Right lobe of liver (tissue), 6 donors: ENCODE measurements around the gene ANP32D. TPM values are rescaled to one million over a fixed set of nuclear protein-coding genes. Genes with fewer than 3 reads are reported as not detected.
"Not testable (repeated sequence)": the region's sequence is repeated elsewhere in the genome, so short reads cannot be mapped to it uniquely, and the experiment has no call there.

ENCODE experiments used
- ATAC-seq, 4 donors: fragments of 200-7000 bp; cut with Tn5 transposase; one replicate each; pipeline ENCODE4 v1.9.1; 2020; ENCODE audit warnings: mild to moderate bottlenecking in 4 of 4, moderate library complexity in 4 of 4
- DNase-seq, 3 donors: peaks; one replicate each; pipeline ENCODE4 v3.0.0-alpha.2; 2020
- H3K27ac ChIP-seq, 3 donors: fragments of 200-600 bp; one replicate each; pipeline ENCODE4 v1.8.0; 2022
- H3K27me3 ChIP-seq, 2 donors: fragments of 200-600 bp; one replicate each; pipeline ENCODE4 v1.8.0; 2022
- H3K36me3 ChIP-seq, 4 donors: fragments of 200-600 bp; sonication (generic) in 1 of 4; one replicate each; pipeline versions ENCODE4 v1.5.1 to v1.8.0; 2017 to 2022; ENCODE audit warnings: control low read depth in 1 of 4
- H3K4me1 ChIP-seq, 4 donors: fragments of 200-600 bp; sonication (generic) in 1 of 4; one replicate each; pipeline versions ENCODE4 v1.5.1 to v1.8.0; 2017 to 2022; ENCODE audit warnings: control low read depth in 1 of 4
- H3K4me3 ChIP-seq, 3 donors: fragments of 200-600 bp; one replicate each; pipeline ENCODE4 v1.8.0; 2022
- H3K9me3 ChIP-seq, 4 donors: fragments of 200-600 bp; sonication (generic) in 1 of 4; one replicate each; pipeline versions ENCODE4 v1.5.1 to v1.8.0; 2017 to 2022; ENCODE audit warnings: control low read depth in 1 of 4
- CTCF ChIP-seq, 4 donors: fragments of 200-600 bp in 3 of 4; fragments of 450-650 bp in 1 of 4; IDR thresholded peaks; one replicate each; pipeline versions ENCODE4 v1.5.1 to v1.8.0; 2016 to 2022; ENCODE audit warnings: antibody characterized with exemption in 4 of 4, mild to moderate bottlenecking in 2 of 4
- POLR2A ChIP-seq: fragments of 450-650 bp; IDR thresholded peaks from one replicate; pipeline ENCODE4 v1.6.1; 2017; ENCODE audit warnings: antibody characterized with exemption, mild to moderate bottlenecking
- WGBS: methylation state at CpG from one replicate; pipeline ENCODE4 v1.1.6; 2018; ENCODE audit warnings: low coverage, low lambda C conversion rate; ENCODE audit not compliant: insufficient coverage; ENCODE audit errors: missing lambda C conversion rate; 5-methylcytosine and 5-hydroxymethylcytosine counted together
- intact Hi-C, 2 donors: fragments of 100-400 bp; cut with DNase I; formaldehyde crosslinking; loops; one replicate each; pipeline versions ENCODE4 v1.11.2 to v1.14.1; 2022
- total RNA-seq, 6 experiments: library from RNA; depleted of rRNA in 2 of 6; stranded (reverse); fragments of >200 nt in 2 of 6; fragmentation: NEBNext Ultra II Directional in 3 of 6; extraction: Animal tissue kit (Norgen Biotek cat#: 25700) in 3 of 6; gene quantifications; one replicate each; pipeline versions ENCODE4 v1.1.0 to v1.2.4, GENCODE V29; 2016 to 2023
- donor health status: DM: no; HTN: yes; CAD: no.
- donor health status: DM: no; HTN: no; CAD: no.
- donor health status: DM: no; HTN: no; CAD: no.
- donor health status: DM: no; HTN: yes; CAD: no.
- donor health status: DM: no; HTN: yes; CAD: no.

The ANP32D gene
- total RNA-seq, 6 experiments from 2014 or later = not detected

GRCh38 chr12:48486679-48487078 is 14.3 kb downstream of the ANP32D start:
- H3K36me3 ChIP-seq = no peaks in the 10 kb centered on the region
- H3K9me3 ChIP-seq = no peaks in the 10 kb centered on the region
- no peaks in the 10 kb centered on the region for H3K27me3 ChIP-seq
- no peak for ATAC-seq
- TF ChIP-seq CTCF (IDR thresholded peaks at IDR 0.05) = no peak
- H3K27ac ChIP-seq = no peak overlapping the region
- no peak overlapping the region for H3K4me3 ChIP-seq
- H3K4me1 ChIP-seq = no peaks in the 10 kb centered on the region
- 58% methylated on average over 4 of the region's 5 CpGs for WGBS
- intact Hi-C loops = no loop called here
- DNase-seq = no peak

- DNase-seq (no peak), ATAC-seq (no peak)
- WGBS = 65% methylated on average over 2 of the region's 2 CpGs
- Histone ChIP-seq H3K4me3 (no peak overlapping the region), H3K27ac (no peak overlapping the region), H3K27me3 (no peaks in the 10 kb centered on the region), H3K9me3 (no peaks in the 10 kb centered on the region), H3K4me1 (no peaks in the 10 kb centered on the region), H3K36me3 (no peaks in the 10 kb centered on the region)
- intact Hi-C loops = no loop called here
- TF ChIP-seq CTCF (IDR thresholded peaks at IDR 0.05) (no peak), POLR2A (no peak)
These were observed 16.7 kb downstream of the ANP32D start for GRCh38 chr12:48489012-48489411.

GRCh38 chr12:48489456-48489855 is 17.1 kb downstream of the ANP32D start:
- H3K4me3 ChIP-seq, ATAC-seq, DNase-seq, intact Hi-C loops, H3K36me3 ChIP-seq, H3K9me3 ChIP-seq, H3K27ac ChIP-seq, H3K27me3 ChIP-seq, H3K4me1 ChIP-seq: not testable (repeated sequence)
- WGBS = 60% methylated on average over 7 of the region's 7 CpGs

GRCh38 chr12:48500281-48500680 is 27.9 kb downstream of the ANP32D start:
- H3K4me3 ChIP-seq, H3K4me1 ChIP-seq, ATAC-seq, H3K36me3 ChIP-seq, DNase-seq, H3K27me3 ChIP-seq, H3K9me3 ChIP-seq, H3K27ac ChIP-seq, intact Hi-C loops: not testable (repeated sequence)
- no CpG with 5 or more reads among the region's 32 CpGs for WGBS

- H3K27ac ChIP-seq, H3K27me3 ChIP-seq, ATAC-seq, H3K9me3 ChIP-seq, H3K4me1 ChIP-seq, H3K4me3 ChIP-seq, intact Hi-C loops, H3K36me3 ChIP-seq, DNase-seq: not testable (repeated sequence)
- 56% methylated on average over 2 of the region's 2 CpGs for WGBS
These were observed 34.5 kb downstream of the ANP32D start for GRCh38 chr12:48506836-48507235.

GRCh38 chr12:48508987-48509386 is 36.6 kb downstream of the ANP32D start:
- Histone ChIP-seq H3K27ac (no peak overlapping the region), H3K9me3 (peaks cover 0 to 10% (median 0%) of the 10 kb centered on the region in 4 donors), H3K4me1 (no peaks in the 10 kb centered on the region), H3K27me3 (no peaks in the 10 kb centered on the region), H3K36me3 (no peaks in the 10 kb centered on the region), H3K4me3 (no peak overlapping the region)
- intact Hi-C loops = no loop called here
- 39% methylated on average over 2 of the region's 2 CpGs for WGBS
- ATAC-seq = no peak
- no peak for DNase-seq
- TF ChIP-seq CTCF (IDR thresholded peaks at IDR 0.05) = no peak
- TF ChIP-seq POLR2A = no peak
